Thoracic aorta (tissue), 2 donors: ENCODE results near the gene DDTL. TPM values are rescaled to one million over a fixed set of nuclear protein-coding genes. Genes with fewer than 3 reads are reported as not detected.
"Not testable (repeated sequence)": the region's sequence is repeated elsewhere in the genome, so short reads cannot be mapped to it uniquely, and the experiment has no call there.

Experiments used
- ATAC-seq: fragments of 150-250 bp; one replicate; pipeline ENCODE4 v1.8.0; 2017; ENCODE audit warnings: low read depth; ENCODE audit not compliant: insufficient number of reproducible peaks, low FRiP score
- DNase-seq: peaks from one replicate; pipeline ENCODE4 v3.0.0-alpha.2; 2020; ENCODE audit warnings: low spot score
- H3K27ac ChIP-seq, 2 donors: fragments of 200-600 bp; sonication (generic); 1 replicate in 1 of 2; 2 replicates in 1 of 2; pipeline ENCODE4 v1.5.1; 2016; ENCODE audit warnings: mild to moderate bottlenecking in 2 of 2, moderate library complexity in 2 of 2
- H3K27me3 ChIP-seq: fragments of 200-600 bp; sonication (generic); replicated peaks from 2 replicates; pipeline ENCODE4 v1.6.0; 2016; ENCODE audit warnings: mild to moderate bottlenecking; ENCODE audit not compliant: insufficient read depth
- H3K36me3 ChIP-seq: fragments of 200-600 bp; sonication (generic); one replicate; pipeline ENCODE4 v1.5.1; 2016
- H3K4me1 ChIP-seq, 2 donors: fragments of 200-600 bp; sonication (generic); 1 replicate in 1 of 2; 2 replicates in 1 of 2; pipeline versions ENCODE4 v1.5.1 to v1.6.0; 2016; ENCODE audit warnings: low read depth in 2 of 2, mild to moderate bottlenecking in 1 of 2; ENCODE audit not compliant: control insufficient read depth in 1 of 2
- H3K4me3 ChIP-seq: fragments of 200-600 bp; sonication (generic); 2 replicates; pipeline ENCODE4 v1.5.1; 2016; ENCODE audit warnings: mild to moderate bottlenecking
- H3K9me3 ChIP-seq: fragments of 200-600 bp; sonication (generic); 2 replicates; pipeline ENCODE4 v1.5.1; 2016
- total RNA-seq, 2 donors: library from RNA; depleted of rRNA; stranded (reverse); fragments of >200 nt; gene quantifications; one replicate each; pipeline versions ENCODE4 v1.1.0 to v1.2.3, GENCODE V29; 2016
- TF ChIP-seq, protein P1 (sequence below): fragments of 200-600 bp; sonication (generic); IDR thresholded peaks from one replicate; pipeline ENCODE4 v1.5.1; 2019; ENCODE audit warnings: antibody characterized with exemption

DDTL gene
- total RNA-seq, 2 donors from 2014 or later = 5.4 TPM; not detected in 1

DNA sequence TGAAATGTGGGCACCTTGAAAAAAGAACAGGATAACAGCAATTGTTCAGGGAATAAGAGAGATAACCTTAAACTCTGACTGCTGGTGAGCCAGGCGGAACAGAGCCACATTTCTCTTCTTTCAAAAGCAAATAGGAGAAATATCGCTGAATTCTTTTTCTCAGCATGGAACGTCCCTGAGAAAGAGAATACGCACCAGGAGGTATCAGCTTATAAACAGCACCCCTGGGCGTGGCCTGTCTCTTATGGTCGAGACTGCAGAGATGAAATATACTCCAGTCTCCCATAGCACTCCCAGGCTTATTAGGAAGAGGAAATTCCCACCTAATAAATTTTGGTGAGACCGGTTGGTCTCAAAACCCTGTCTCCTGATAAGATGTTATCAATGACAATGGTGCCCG, 10.8 kb upstream of the DDTL start:
- ATAC-seq, DNase-seq, H3K4me1 ChIP-seq: not testable (repeated sequence)

DNA sequence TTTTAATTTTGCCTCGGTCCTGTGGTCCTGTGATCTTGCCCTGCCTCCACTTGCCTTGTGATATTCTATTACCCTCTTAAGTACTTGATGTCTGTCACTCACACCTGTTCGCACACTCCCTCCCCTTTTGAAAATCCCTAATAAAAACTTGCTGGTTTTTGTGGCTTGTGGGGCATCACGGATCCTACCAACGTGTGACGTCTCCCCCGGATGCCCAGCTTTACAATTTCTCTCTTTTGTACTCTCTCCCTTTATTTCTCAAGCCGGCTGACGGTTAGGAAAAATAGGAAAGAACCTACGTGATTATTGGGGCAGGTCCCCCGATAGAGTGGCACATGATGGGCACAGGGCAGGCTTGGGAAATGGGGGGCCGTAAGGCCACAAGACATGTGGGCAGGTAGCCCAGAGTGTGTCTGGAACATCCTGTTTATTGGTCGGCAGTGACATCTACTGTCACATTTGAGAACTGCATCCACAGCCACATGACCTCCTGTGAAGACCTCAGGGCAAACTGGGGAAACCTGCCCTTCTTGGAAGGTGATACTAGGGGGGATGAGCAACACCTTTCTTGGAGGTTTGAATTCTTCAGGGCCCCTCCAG, 10.3 kb upstream of the DDTL start:
- not testable (repeated sequence) for H3K4me3 ChIP-seq, ATAC-seq, H3K27ac ChIP-seq, H3K27me3 ChIP-seq, H3K36me3 ChIP-seq, H3K4me1 ChIP-seq, H3K9me3 ChIP-seq
- TF ChIP-seq, protein P1, sequence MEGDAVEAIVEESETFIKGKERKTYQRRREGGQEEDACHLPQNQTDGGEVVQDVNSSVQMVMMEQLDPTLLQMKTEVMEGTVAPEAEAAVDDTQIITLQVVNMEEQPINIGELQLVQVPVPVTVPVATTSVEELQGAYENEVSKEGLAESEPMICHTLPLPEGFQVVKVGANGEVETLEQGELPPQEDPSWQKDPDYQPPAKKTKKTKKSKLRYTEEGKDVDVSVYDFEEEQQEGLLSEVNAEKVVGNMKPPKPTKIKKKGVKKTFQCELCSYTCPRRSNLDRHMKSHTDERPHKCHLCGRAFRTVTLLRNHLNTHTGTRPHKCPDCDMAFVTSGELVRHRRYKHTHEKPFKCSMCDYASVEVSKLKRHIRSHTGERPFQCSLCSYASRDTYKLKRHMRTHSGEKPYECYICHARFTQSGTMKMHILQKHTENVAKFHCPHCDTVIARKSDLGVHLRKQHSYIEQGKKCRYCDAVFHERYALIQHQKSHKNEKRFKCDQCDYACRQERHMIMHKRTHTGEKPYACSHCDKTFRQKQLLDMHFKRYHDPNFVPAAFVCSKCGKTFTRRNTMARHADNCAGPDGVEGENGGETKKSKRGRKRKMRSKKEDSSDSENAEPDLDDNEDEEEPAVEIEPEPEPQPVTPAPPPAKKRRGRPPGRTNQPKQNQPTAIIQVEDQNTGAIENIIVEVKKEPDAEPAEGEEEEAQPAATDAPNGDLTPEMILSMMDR = peak; percentile 80
- peak; percentile 43 for DNase-seq

More for the DNA sequence above, 10.8 kb upstream of the DDTL start:
- not testable (repeated sequence) for H3K9me3 ChIP-seq, H3K36me3 ChIP-seq, H3K27ac ChIP-seq, H3K4me3 ChIP-seq, H3K27me3 ChIP-seq

GRCh38 chr22:23961084-23961771, 5.5 kb upstream of the DDTL start, which contains the start of gene GSTT2B:
TSS of gene GSTT2B (minus strand) at chr22:23961195. CDS start at chr22:23961131, 64 bp downstream.
- not testable (repeated sequence) for H3K4me1 ChIP-seq, H3K27ac ChIP-seq, DNase-seq, H3K36me3 ChIP-seq, H3K27me3 ChIP-seq, H3K9me3 ChIP-seq, ATAC-seq, H3K4me3 ChIP-seq

DNA sequence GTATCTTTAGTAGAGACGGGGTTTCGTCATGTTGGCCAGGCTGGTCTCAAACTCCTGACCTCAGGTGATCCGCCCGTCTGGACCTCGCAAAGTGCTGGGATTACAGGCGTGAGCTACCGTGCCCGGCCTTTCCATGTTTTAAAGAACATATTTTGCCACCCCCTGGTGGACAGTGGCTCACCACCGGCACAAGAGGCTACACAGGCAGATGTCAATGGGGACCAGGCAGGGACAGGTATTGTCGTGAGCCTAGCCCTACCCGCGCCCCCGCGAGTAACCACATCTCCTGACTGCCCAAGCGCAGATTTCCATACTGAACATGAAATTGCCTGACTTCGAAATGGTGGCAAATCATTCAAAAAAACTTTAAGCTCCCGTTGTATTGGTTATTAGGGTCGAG, 594 bp upstream of the DDTL start:
- not testable (repeated sequence) for H3K9me3 ChIP-seq, H3K27me3 ChIP-seq, H3K4me3 ChIP-seq, H3K4me1 ChIP-seq, DNase-seq, H3K36me3 ChIP-seq, H3K27ac ChIP-seq, ATAC-seq

- Histone ChIP-seq H3K27ac (no peak overlapping the region), H3K4me1 (no peaks in the 10 kb centered on the region), H3K9me3 (no peaks in the 10 kb centered on the region), H3K36me3 (peaks cover 18% of the 10 kb centered on the region), H3K27me3 (no peaks in the 10 kb centered on the region), H3K4me3 (no peak overlapping the region)
- no peak for DNase-seq
- ATAC-seq = no peak
- TF ChIP-seq, protein P1 = no peak
Measured at GRCh38 chr22:23969071-23969470, 2.4 kb downstream of the DDTL start.

GRCh38 chr22:23970201-23970641, 3.5 kb downstream of the DDTL start:
- H3K27me3 ChIP-seq = no peaks in the 10 kb centered on the region
- no peak overlapping the region for H3K27ac ChIP-seq
- H3K9me3 ChIP-seq = no peaks in the 10 kb centered on the region
- ATAC-seq = no peak
- no peaks in the 10 kb centered on the region for H3K4me1 ChIP-seq
- no peak for DNase-seq
- TF ChIP-seq, protein P1 = no peak
- H3K4me3 ChIP-seq = no peak overlapping the region
- peaks cover 18% of the 10 kb centered on the region for H3K36me3 ChIP-seq
